Vagina (tissue), 2 donors: ENCODE data around the gene SLC66A2.

Experiments used
- POLR2A ChIP-seq, 2 donors: fragments of 450-650 bp; IDR thresholded peaks; one replicate each; pipeline ENCODE4 v1.6.1; 2017; ENCODE audit warnings: antibody characterized with exemption in 2 of 2, mild to moderate bottlenecking in 2 of 2, moderate library complexity in 2 of 2
- POLR2AphosphoS5 ChIP-seq, 2 donors: sonication (generic); formaldehyde crosslinking; IDR thresholded peaks; one replicate each; pipeline ENCODE4 v1.9.0; 2017; ENCODE audit warnings: antibody characterized with exemption in 2 of 2, mild to moderate bottlenecking in 2 of 2, low read depth in 1 of 2; ENCODE audit not compliant: insufficient read depth in 1 of 2
- TF ChIP-seq, protein P1 (sequence below), 3 experiments: fragments of 450-650 bp in 2 of 3; fragments of 200-600 bp in 1 of 3; sonication (generic) in 1 of 3; IDR thresholded peaks; one replicate each; pipeline ENCODE4 v1.5.1; 2017 to 2019; ENCODE audit warnings: antibody characterized with exemption in 3 of 3, mild to moderate bottlenecking in 2 of 3, moderate library complexity in 2 of 3

DNA sequence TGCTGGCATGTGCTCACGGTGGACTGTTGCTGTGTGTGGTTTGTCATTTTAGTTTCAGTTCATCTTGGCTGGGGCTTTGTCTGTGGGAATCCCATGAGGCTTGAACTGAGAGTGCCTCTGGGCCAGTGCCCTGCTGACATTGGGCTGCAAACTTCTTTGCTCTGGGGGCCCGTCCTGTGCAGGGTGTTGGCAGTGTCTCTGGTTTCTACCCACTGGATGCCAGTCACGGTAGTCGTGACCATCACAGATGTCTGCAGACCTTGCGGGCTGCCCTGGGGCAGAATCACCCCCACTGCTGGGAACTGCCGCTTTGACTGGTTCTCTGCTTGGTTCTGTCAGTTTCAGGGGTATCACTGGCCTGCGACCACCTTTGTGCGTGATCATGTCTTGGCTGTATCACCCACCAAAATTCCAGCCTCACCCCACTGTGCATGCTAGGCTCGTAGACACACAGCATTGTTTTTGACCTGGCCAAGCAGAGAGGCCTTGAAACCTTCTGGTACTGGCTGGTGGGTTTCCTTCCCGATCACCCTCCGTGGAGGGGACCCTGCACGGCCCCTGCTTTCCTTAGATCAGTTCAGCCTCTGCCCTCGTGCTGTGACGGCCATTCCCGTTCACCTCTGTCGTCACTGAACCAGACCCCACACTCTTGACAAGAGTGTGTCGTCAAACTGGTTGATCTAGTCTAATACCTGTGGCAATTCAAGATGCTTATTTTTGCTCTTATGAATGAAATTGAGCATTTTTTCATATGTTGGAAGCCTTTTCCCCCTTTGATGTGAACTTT is 96.1 kb downstream of the SLC66A2 start:
- TF ChIP-seq, protein P1, sequence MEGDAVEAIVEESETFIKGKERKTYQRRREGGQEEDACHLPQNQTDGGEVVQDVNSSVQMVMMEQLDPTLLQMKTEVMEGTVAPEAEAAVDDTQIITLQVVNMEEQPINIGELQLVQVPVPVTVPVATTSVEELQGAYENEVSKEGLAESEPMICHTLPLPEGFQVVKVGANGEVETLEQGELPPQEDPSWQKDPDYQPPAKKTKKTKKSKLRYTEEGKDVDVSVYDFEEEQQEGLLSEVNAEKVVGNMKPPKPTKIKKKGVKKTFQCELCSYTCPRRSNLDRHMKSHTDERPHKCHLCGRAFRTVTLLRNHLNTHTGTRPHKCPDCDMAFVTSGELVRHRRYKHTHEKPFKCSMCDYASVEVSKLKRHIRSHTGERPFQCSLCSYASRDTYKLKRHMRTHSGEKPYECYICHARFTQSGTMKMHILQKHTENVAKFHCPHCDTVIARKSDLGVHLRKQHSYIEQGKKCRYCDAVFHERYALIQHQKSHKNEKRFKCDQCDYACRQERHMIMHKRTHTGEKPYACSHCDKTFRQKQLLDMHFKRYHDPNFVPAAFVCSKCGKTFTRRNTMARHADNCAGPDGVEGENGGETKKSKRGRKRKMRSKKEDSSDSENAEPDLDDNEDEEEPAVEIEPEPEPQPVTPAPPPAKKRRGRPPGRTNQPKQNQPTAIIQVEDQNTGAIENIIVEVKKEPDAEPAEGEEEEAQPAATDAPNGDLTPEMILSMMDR (IDR thresholded peaks at IDR 0.05): no peak
- TF ChIP-seq POLR2AphosphoS5 (IDR thresholded peaks at IDR 0.05; ENCODE audit: insufficient read depth in 1 of 2, low read depth in 1 of 2) (no peak), POLR2A (IDR thresholded peaks at IDR 0.05) (no peak)
